DOHH2 (cell line): ENCODE data around the gene TSPAN5.

Experiments used
- H3F3A ChIP-seq: fragments of 200-600 bp; sonication (generic), shearing (Covaris generic); 2 replicates; pipeline ENCODE4 v1.6.0; 2016; ENCODE audit warnings: antibody characterized with exemption, mild to moderate bottlenecking; ENCODE audit not compliant: control insufficient read depth, insufficient read depth
- H3K27ac ChIP-seq: fragments of 200-600 bp; sonication (generic); 2 replicates; pipeline ENCODE4 v1.5.1; 2014; ENCODE audit warnings: low read depth, mild to moderate bottlenecking, low read length, moderate library complexity
- H3K27me3 ChIP-seq: fragments of 200-600 bp; sonication (generic); 2 replicates; pipeline ENCODE4 v1.6.1; 2014; ENCODE audit warnings: mild to moderate bottlenecking, low read length, mixed read lengths; ENCODE audit not compliant: control insufficient read depth
- H3K36me3 ChIP-seq: fragments of 200-600 bp; sonication (generic); 2 replicates; pipeline ENCODE4 v1.6.1; 2014; ENCODE audit warnings: mild to moderate bottlenecking, low read length, moderate library complexity, mixed read lengths; ENCODE audit not compliant: control insufficient read depth
- H3K4me1 ChIP-seq: fragments of 200-600 bp; sonication (generic); 2 replicates; pipeline ENCODE4 v1.6.1; 2014; ENCODE audit warnings: mild to moderate bottlenecking, low read length, mixed read lengths; ENCODE audit not compliant: control insufficient read depth
- H3K4me2 ChIP-seq: fragments of 200-600 bp; sonication (generic); 2 replicates; pipeline ENCODE4 v1.6.0; 2014; ENCODE audit warnings: mild to moderate bottlenecking, low read length, moderate library complexity
- H3K4me3 ChIP-seq: fragments of 200-600 bp; sonication (generic); 2 replicates; pipeline ENCODE4 v1.5.1; 2014; ENCODE audit warnings: mild to moderate bottlenecking, low read length, mixed read lengths
- H3K79me2 ChIP-seq: fragments of 200-600 bp; sonication (generic); 2 replicates; pipeline ENCODE4 v1.6.1; 2014; ENCODE audit warnings: mild to moderate bottlenecking, low read length, mixed read lengths; ENCODE audit not compliant: control insufficient read depth
- H3K9me2 ChIP-seq: fragments of 200-600 bp; sonication (generic); replicated peaks from 2 replicates; pipeline ENCODE4 v1.6.1; 2014; ENCODE audit warnings: mild to moderate bottlenecking, low read length, mixed read lengths; ENCODE audit not compliant: control insufficient read depth
- H3K9me3 ChIP-seq: fragments of 200-600 bp; sonication (generic); 2 replicates; pipeline ENCODE4 v1.6.1; 2014; ENCODE audit warnings: antibody characterized with exemption, low read length, mixed read lengths; ENCODE audit not compliant: control insufficient read depth, insufficient read depth
- H4K20me1 ChIP-seq: fragments of 200-600 bp; sonication (generic); 2 replicates; pipeline ENCODE4 v1.6.0; 2014; ENCODE audit warnings: low read depth, mild to moderate bottlenecking, antibody characterized with exemption, low read length, moderate library complexity; ENCODE audit not compliant: control insufficient read depth, insufficient read depth
- CTCF ChIP-seq: fragments of 200-600 bp; sonication (generic); IDR thresholded peaks from one replicate; pipeline ENCODE4 v1.5.1; 2014; ENCODE audit warnings: antibody characterized with exemption, mild to moderate bottlenecking, low read depth, low read length; ENCODE audit not compliant: poor library complexity, severe bottlenecking
- EZH2phosphoT487 ChIP-seq: fragments of 200-600 bp; sonication (generic); IDR thresholded peaks from 2 replicates; pipeline ENCODE4 v1.6.1; 2017; ENCODE audit warnings: borderline replicate concordance, mild to moderate bottlenecking, antibody characterized with exemption, low read length, moderate library complexity, mixed read lengths

TSPAN5 gene

DNA sequence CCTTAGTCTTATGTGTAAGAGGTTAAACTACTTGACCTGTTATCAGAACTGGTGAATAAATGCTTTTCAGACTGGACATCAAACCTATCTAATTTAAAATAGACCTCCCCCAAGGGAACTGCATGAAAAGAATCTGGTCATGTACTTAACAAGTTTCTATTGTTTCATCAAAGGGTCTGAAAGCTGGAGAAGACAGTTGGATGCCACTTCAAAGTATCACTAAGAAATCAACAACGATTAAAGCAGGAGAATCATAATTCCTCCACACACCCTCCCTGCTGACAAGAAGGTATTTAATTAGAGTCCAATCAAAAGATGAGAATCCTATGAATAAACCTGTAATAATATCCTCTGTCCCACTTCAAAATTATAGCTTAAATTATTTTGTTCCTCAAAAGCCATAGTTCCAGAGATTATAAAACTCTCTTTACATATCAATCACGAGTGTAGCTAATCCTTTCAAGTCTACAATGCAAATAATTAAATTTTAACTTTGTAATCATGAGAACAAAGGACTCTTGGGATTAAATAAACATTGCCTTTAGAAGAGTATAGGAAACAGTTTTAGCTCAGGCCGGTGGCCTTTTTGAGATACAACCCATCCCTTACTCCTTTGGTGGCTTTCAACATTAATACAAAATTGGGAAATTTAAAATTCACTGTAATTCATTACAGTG, 35.1 kb downstream of the TSPAN5 start:
- no peak for TF ChIP-seq CTCF
- TF ChIP-seq EZH2phosphoT487, result no peak
- H4K20me1 ChIP-seq, result no peaks in the 10 kb centered on the region
- H3K9me2 ChIP-seq, result no peaks in the 10 kb centered on the region
- no peak overlapping the region for H3K27ac ChIP-seq
- H3K27me3 ChIP-seq, result peaks cover 4% of the 10 kb centered on the region
- no peaks in the 10 kb centered on the region for H3F3A ChIP-seq
- no peaks in the 10 kb centered on the region for H3K9me3 ChIP-seq
- H3K4me2 ChIP-seq, result no peak overlapping the region
- no peaks in the 10 kb centered on the region for H3K4me1 ChIP-seq
- H3K4me3 ChIP-seq, result no peak overlapping the region
- no peaks in the 10 kb centered on the region for H3K36me3 ChIP-seq
- no peaks in the 10 kb centered on the region for H3K79me2 ChIP-seq

DNA sequence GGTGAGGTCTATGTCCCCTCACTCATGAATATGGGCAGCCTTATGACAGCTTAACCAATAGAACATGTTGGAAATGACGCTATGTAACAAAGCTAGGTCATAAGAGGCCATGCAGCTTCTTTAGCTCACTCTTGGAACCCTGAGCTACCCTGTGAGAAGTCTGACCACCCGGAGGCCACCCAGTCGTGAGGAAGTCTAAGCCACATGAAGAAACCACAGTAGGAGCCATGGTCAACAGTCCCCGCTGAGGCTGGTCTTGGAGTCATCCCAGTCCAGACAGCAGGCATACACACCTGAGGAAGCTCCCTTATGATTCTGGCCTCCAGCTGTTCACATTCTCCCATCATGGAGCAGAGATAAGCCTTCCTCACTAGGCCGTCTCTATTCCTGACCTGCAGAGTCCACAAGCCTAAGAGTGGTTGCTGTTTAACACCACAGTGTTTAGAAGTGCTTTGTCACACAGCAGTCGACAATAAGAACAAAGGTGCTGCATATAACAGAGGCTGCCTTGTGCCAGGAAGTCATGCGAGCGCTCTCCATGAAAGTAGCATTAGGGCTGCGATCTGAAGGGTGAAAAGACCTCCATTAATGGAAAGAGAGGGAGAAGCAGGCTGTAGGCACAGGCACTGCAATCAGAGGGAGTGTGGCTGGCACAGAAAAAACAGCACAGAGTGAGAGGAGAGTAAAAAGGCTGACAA, 38.2 kb downstream of the TSPAN5 start:
- H3K4me3 ChIP-seq, result no peak overlapping the region
- no peak overlapping the region for H3K4me2 ChIP-seq
- no peaks in the 10 kb centered on the region for H3K36me3 ChIP-seq
- H3K27me3 ChIP-seq, result peaks cover 4% of the 10 kb centered on the region
- H3K4me1 ChIP-seq, result no peaks in the 10 kb centered on the region
- TF ChIP-seq EZH2phosphoT487 (no peak), CTCF (no peak)
- H3K27ac ChIP-seq, result no peak overlapping the region
- H3K79me2 ChIP-seq, result no peaks in the 10 kb centered on the region
- no peaks in the 10 kb centered on the region for H3F3A ChIP-seq
- no peaks in the 10 kb centered on the region for H3K9me2 ChIP-seq
- no peaks in the 10 kb centered on the region for H4K20me1 ChIP-seq
- no peaks in the 10 kb centered on the region for H3K9me3 ChIP-seq

GRCh38 chr4:98619180-98619579, 39.2 kb downstream of the TSPAN5 start:
- Histone ChIP-seq H3K9me3 (no peaks in the 10 kb centered on the region), H3K4me2 (no peak overlapping the region), H3K9me2 (no peaks in the 10 kb centered on the region), H3K79me2 (no peaks in the 10 kb centered on the region), H4K20me1 (no peaks in the 10 kb centered on the region), H3K4me3 (no peak overlapping the region), H3K27me3 (peaks cover 1% of the 10 kb centered on the region; the same call in 1 of the 2 replicates), H3K4me1 (no peaks in the 10 kb centered on the region), H3K36me3 (no peaks in the 10 kb centered on the region), H3F3A (no peaks in the 10 kb centered on the region), H3K27ac (no peak overlapping the region)
- TF ChIP-seq CTCF (no peak), EZH2phosphoT487 (no peak)
